Adrenal gland (tissue), 12 donors: ENCODE data around the gene TCEA2. TPM values are rescaled to one million over a fixed set of nuclear protein-coding genes. Genes with fewer than 3 reads are reported as not detected.

Source experiments
- DNase-seq, 7 donors: peaks; one replicate each; pipeline ENCODE4 v3.0.0-alpha.2; 2019 to 2020
- H3K27ac ChIP-seq, 5 donors: fragments of 200-600 bp; sonication (generic) in 4 of 5; 1 replicate in 3 of 5; 2 replicates in 2 of 5; pipeline versions ENCODE4 v1.5.1 to v1.8.0; 2016 to 2020; ENCODE audit warnings: mild to moderate bottlenecking in 1 of 5
- H3K27me3 ChIP-seq: fragments of 200-600 bp; 2 replicates; pipeline ENCODE4 v1.8.0; 2021
- H3K36me3 ChIP-seq, 2 donors: fragments of 200-600 bp; replicated peaks in 1 of 2; 1 replicate in 1 of 2; 2 replicates in 1 of 2; pipeline versions ENCODE4 v1.5.1 to v1.8.0; 2018 to 2022
- H3K4me1 ChIP-seq, 2 donors: fragments of 200-600 bp; replicated peaks in 1 of 2; 1 replicate in 1 of 2; 2 replicates in 1 of 2; pipeline versions ENCODE4 v1.5.1 to v1.8.0; 2018 to 2021
- H3K4me3 ChIP-seq, 4 donors: fragments of 200-600 bp; sonication (generic) in 3 of 4; one replicate each; pipeline ENCODE4 v1.5.1; 2016 to 2018
- H3K9me3 ChIP-seq, 3 donors: fragments of 200-600 bp; sonication (generic) in 1 of 3; replicated peaks in 1 of 3; 1 replicate in 2 of 3; 2 replicates in 1 of 3; pipeline versions ENCODE4 v1.5.1 to v1.8.0; 2016 to 2021
- CTCF ChIP-seq, 6 experiments: fragments of 450-650 bp in 4 of 6; fragments of 200-600 bp in 2 of 6; sonication (generic) in 1 of 6; IDR thresholded peaks; 1 replicate in 5 of 6; 2 replicates in 1 of 6; pipeline versions ENCODE4 v1.5.1 to v1.8.0; 2016 to 2021; ENCODE audit warnings: antibody characterized with exemption in 6 of 6, mild to moderate bottlenecking in 2 of 6, moderate library complexity in 1 of 6
- POLR2A ChIP-seq, 2 donors: fragments of 450-650 bp; IDR thresholded peaks; one replicate each; pipeline ENCODE4 v1.6.1; 2017; ENCODE audit warnings: antibody characterized with exemption in 2 of 2, mild to moderate bottlenecking in 2 of 2, moderate library complexity in 1 of 2
- WGBS, 4 donors: extraction: QIAGEN DNeasy Blood & Tissue Kit in 2 of 4; methylation state at CpG; one replicate each; pipeline versions ENCODE4 v1.1.5 to v1.1.7; 2013 to 2017; 5-methylcytosine and 5-hydroxymethylcytosine counted together
- intact Hi-C, 2 donors: fragments of 100-400 bp; cut with DNase I; formaldehyde crosslinking; loops; one replicate each; pipeline versions ENCODE4 v1.14.1 to v1.15.0; 2022 to 2023
- polyA plus RNA-seq, 3 donors: library from polyadenylated mRNA; stranded (reverse); fragments of 200-250 nt in 2 of 3; fragments of 350-450 nt in 1 of 3; fragmentation: Illumina TruSeq in 1 of 3; extraction: RNeasy Lipid Tissue Mini Kit (QIAGEN cat#74804) in 1 of 3; gene quantifications; one replicate each; pipeline ENCODE4 v1.2.3, GENCODE V29; 2013 to 2014
- total RNA-seq, 9 donors: library from RNA; depleted of rRNA in 4 of 9; stranded (reverse); fragments of >200 nt in 4 of 9; fragments of 120-200 nt in 1 of 9; fragmentation: NEBNext Ultra II Directional in 1 of 9; extraction: Animal tissue kit (Norgen Biotek cat#: 25700) in 1 of 9; gene quantifications; one replicate each; pipeline versions ENCODE4 v1.1.0 to v1.2.4, GENCODE V29; 2013 to 2023
- donor health status: healthy with polysubstance abuse.
- donor health status: Bipolar disorder and iron deficiency.
- donor health status: DM: yes; HTN: yes; CAD: no.
- donor health status: DM: no; HTN: no; CAD: no.
- donor health status: DM: no; HTN: no; CAD: no.
- donor health status: DM: yes; HTN: yes; CAD: no.

Gene TCEA2
- total and polyA plus RNA-seq, 12 donors = 12.6 to 184 (median 53.7) TPM

DNA sequence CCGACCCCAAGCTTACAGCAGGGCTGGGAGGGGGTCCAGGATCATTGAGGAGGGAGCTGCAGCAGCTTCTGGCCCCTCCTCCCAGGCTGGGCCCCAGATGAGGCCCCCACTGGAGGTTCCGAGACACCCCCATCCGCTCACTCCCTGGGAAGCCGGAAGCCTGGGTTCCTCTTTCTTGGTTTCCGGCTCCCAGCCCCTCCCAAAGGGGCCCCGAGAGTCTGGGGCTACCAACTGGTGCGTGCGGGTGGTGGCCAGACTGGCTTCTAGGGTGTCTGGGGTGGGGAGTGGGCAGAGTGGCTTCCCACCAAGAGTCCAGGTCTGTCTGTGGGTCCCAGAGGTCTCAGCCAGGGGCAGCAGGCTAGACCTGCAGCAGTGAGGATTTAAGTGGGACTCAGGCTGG lies 14.1 kb downstream of the TCEA2 start:
- no peaks in the 10 kb centered on the region for H3K9me3 ChIP-seq
- 69 to 80% (median 77%) methylated on average over 8 of the region's 8 CpGs; no CpG with 5 or more reads in 1 of the 4 donors for WGBS, 4 donors
- H3K36me3 ChIP-seq = peaks cover 0 to 16% of the 10 kb centered on the region in 2 donors
- peak overlapping the region in 1 of 4 donors; percentile 94 for H3K4me3 ChIP-seq
- intact Hi-C loops = no loop called here
- no peak for DNase-seq
- TF ChIP-seq POLR2A (IDR thresholded peaks at IDR 0.05) (no peak), CTCF (IDR thresholded peaks at IDR 0.05) (no peak)
- H3K4me1 ChIP-seq = peaks cover 6 to 12% of the 10 kb centered on the region in 2 donors
- H3K27ac ChIP-seq = peak overlapping the region in 1 of 5 donors; percentile 29
- no peaks in the 10 kb centered on the region for H3K27me3 ChIP-seq

DNA sequence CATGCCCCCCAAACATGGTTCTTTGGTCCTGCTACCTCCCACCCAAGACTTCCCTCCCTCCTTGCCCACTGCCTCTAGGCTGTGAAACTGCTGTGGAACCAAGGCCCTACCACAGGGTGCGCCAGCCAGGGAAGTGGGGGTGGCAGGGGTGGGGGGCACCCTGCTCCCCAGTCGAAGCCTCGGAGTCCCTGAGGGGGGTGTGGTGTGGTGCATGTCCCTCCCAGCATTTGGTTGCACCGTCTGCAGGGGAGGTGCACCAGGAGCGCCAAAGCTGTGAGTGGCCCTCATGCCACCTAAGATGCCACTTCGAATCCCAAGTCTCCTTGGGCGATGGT lies 14.5 kb downstream of the TCEA2 start:
- intact Hi-C loops = no loop called here
- Histone ChIP-seq H3K4me3 (peak overlapping the region in 1 of 4 donors; percentile 94), H3K27me3 (no peaks in the 10 kb centered on the region), H3K27ac (peak overlapping the region in 1 of 5 donors; percentile 29), H3K9me3 (no peaks in the 10 kb centered on the region), H3K4me1 (peaks cover 6 to 12% of the 10 kb centered on the region in 2 donors), H3K36me3 (peaks cover 0 to 16% of the 10 kb centered on the region in 2 donors)
- WGBS, 4 donors = 55 to 72% (median 69%) methylated on average over 5 to 7 of the region's 7 CpGs; no CpG with 5 or more reads in 1 of the 4 donors
- DNase-seq = no peak
- TF ChIP-seq POLR2A (IDR thresholded peaks at IDR 0.05) (no peak), CTCF (IDR thresholded peaks at IDR 0.05) (no peak)

DNA sequence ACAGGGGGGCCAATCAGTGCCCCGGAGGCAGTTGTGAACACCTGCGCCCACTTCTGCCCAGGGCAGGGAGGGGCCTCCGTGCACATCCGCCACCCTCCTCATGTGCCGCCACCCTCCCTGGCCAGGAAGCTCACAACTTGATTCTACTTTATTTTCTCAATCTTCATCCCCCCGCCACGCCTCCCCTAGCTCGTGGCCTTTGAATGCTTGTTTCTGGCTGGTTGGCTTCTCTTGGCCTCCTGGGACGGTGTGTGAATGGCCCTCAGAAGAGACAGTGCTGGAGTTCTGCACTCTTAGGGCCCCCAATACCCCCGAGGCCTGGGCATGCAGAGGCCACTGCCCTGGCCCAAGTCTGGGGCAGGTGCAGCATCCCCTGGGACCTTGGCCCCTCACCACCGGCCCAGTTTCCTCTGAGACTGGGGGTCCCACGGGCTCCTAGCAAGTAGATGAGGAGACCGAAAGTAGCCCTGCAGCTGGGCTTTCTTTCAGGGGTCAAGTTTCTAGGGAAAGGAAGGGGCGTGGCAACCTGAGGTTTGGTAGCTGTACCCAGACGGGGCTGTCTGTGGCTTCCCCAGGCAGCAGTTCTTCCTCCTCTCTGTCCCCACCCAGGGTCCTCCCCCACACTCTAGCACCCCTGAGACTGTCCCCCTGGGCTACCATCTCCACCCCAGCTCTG lies 15.0 kb downstream of the TCEA2 start:
- peaks cover 6 to 14% of the 10 kb centered on the region in 2 donors for H3K4me1 ChIP-seq
- TF ChIP-seq CTCF (IDR thresholded peaks at IDR 0.05) = no peak
- TF ChIP-seq POLR2A (IDR thresholded peaks at IDR 0.05) = no peak
- no peaks in the 10 kb centered on the region for H3K27me3 ChIP-seq
- DNase-seq = no peak
- H3K27ac ChIP-seq = no peak overlapping the region
- H3K4me3 ChIP-seq = peak overlapping the region in 1 of 4 donors; percentile 94
- intact Hi-C loops = no loop called here
- WGBS, 4 donors = 65 to 83% (median 69%) methylated on average over 10 to 15 of the region's 15 CpGs
- H3K9me3 ChIP-seq = no peaks in the 10 kb centered on the region
- H3K36me3 ChIP-seq = peaks cover 0 to 16% of the 10 kb centered on the region in 2 donors

GRCh38 chr20:64078934-64079272 lies 15.9 kb downstream of the TCEA2 start:
- H3K27ac ChIP-seq = peak overlapping the region in 4 of 5 donors; percentile 4 to 90 (median 64)
- DNase-seq = no peak
- peaks cover 10 to 22% of the 10 kb centered on the region in 2 donors for H3K4me1 ChIP-seq
- H3K4me3 ChIP-seq = peak overlapping the region; percentile 42 to 94 (median 75)
- H3K36me3 ChIP-seq = peaks cover 0 to 8% of the 10 kb centered on the region in 2 donors
- H3K9me3 ChIP-seq = no peaks in the 10 kb centered on the region
- WGBS, 4 donors = 27 to 33% (median 31%) methylated on average over 3 to 4 of the region's 4 CpGs
- intact Hi-C loops = no loop called here
- no peaks in the 10 kb centered on the region for H3K27me3 ChIP-seq
- no peak for TF ChIP-seq POLR2A (IDR thresholded peaks at IDR 0.05)
- TF ChIP-seq CTCF (IDR thresholded peaks at IDR 0.05) = no peak
